22Rv1 (cell line): ENCODE measurements around the gene NDUFV2.

Experiments
- H3K27ac ChIP-seq: fragments of 450-650 bp; 2 replicates; pipeline ENCODE4 v1.5.1; 2017
- CTCF ChIP-seq: fragments of 450-650 bp; IDR thresholded peaks from 2 replicates; pipeline ENCODE4 v1.5.1; 2017; ENCODE audit warnings: mild to moderate bottlenecking
- ZFX ChIP-seq: fragments of 450-650 bp; IDR thresholded peaks from 2 replicates; pipeline ENCODE4 v1.6.1; 2017; ENCODE audit warnings: antibody characterized with exemption, borderline replicate concordance

The NDUFV2 gene

GRCh38 chr18:9173770-9174233 lies 71.3 kb downstream of the NDUFV2 start:
- no peak overlapping the region for H3K27ac ChIP-seq

GRCh38 chr18:9174302-9174701 lies 71.8 kb downstream of the NDUFV2 start:
- TF ChIP-seq CTCF: no peak
- TF ChIP-seq ZFX: no peak
- no peak overlapping the region for H3K27ac ChIP-seq

More at GRCh38 chr18:9173770-9174233, 71.3 kb downstream of the NDUFV2 start:
- no peak for TF ChIP-seq CTCF
- TF ChIP-seq ZFX: no peak

GRCh38 chr18:9175115-9175514 lies 72.6 kb downstream of the NDUFV2 start:
- H3K27ac ChIP-seq: no peak overlapping the region

GRCh38 chr18:9177031-9177430 lies 74.5 kb downstream of the NDUFV2 start:
- TF ChIP-seq ZFX (no peak), CTCF (no peak)
- no peak overlapping the region for H3K27ac ChIP-seq

More at GRCh38 chr18:9175115-9175514, 72.6 kb downstream of the NDUFV2 start:
- TF ChIP-seq ZFX (no peak), CTCF (no peak)

- H3K27ac ChIP-seq: no peak overlapping the region
- TF ChIP-seq CTCF: no peak
Measured at GRCh38 chr18:9177466-9177865, 75.0 kb downstream of the NDUFV2 start.

- TF ChIP-seq ZFX: no peak
- no peak for TF ChIP-seq CTCF
- H3K27ac ChIP-seq: no peak overlapping the region
Measured at GRCh38 chr18:9178557-9178956, 76.1 kb downstream of the NDUFV2 start.

DNA sequence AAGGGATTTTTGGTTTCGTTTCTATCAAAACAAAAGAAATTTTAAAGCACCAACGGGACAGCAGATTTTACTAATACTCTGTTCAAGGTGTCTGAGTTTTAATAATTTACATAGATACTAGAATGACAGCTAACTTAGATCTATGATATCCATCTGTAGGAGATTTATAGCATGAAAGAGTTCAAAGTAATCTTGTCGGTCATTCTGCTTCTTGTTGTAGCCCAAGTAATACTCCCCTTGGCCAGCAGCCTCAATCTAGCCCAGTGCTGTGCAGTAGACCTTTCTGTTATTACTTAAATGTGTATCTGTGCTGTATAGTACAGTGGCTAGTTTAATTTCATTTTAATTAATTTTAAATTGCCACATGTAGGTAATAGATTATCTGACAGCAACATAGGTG lies 78.8 kb downstream of the NDUFV2 start:
- TF ChIP-seq ZFX: no peak
- no peak for TF ChIP-seq CTCF
- no peak overlapping the region for H3K27ac ChIP-seq
